Measurements from ENCODE around the gene TMEM120B.
"Not testable (repeated sequence)": the region's sequence is repeated elsewhere in the genome, so short reads cannot be mapped to it uniquely, and the experiment has no call there.

The TMEM120B gene

GRCh38 chr12:121748571-121749265 is 36.2 kb downstream of the TMEM120B start:
- no peak for DNase-seq

- no peak for DNase-seq
Measured at GRCh38 chr12:121749267-121749666, 36.7 kb downstream of the TMEM120B start.

GRCh38 chr12:121750507-121750955 is 38.0 kb downstream of the TMEM120B start:
- DNase-seq: no peak

- no peak for DNase-seq
Measured at GRCh38 chr12:121751034-121751433, 38.5 kb downstream of the TMEM120B start.

- no peak for DNase-seq
Measured at GRCh38 chr12:121751749-121752351, 39.3 kb downstream of the TMEM120B start.

- DNase-seq: no peak
Measured at GRCh38 chr12:121753844-121754264, 41.3 kb downstream of the TMEM120B start.

- DNase-seq: no peak
Measured at GRCh38 chr12:121754836-121755235, 42.3 kb downstream of the TMEM120B start.

- DNase-seq: no peak
Measured at GRCh38 chr12:121755591-121755990, 43.0 kb downstream of the TMEM120B start.

- not testable (repeated sequence) for DNase-seq
Measured at GRCh38 chr12:121758536-121758935, 46.0 kb downstream of the TMEM120B start.

- no peak for DNase-seq
Measured at GRCh38 chr12:121762269-121762668, 49.7 kb downstream of the TMEM120B start.

GRCh38 chr12:121764808-121765207 is 52.3 kb downstream of the TMEM120B start:
- DNase-seq: peak; percentile 51

GRCh38 chr12:121765573-121765972 is 53.0 kb downstream of the TMEM120B start:
- peak; percentile 69 for DNase-seq

GRCh38 chr12:121766290-121767039 is 53.9 kb downstream of the TMEM120B start:
- DNase-seq: peak; percentile 25

- peak; percentile 98 for DNase-seq
Measured at GRCh38 chr12:121767525-121768016, 55.0 kb downstream of the TMEM120B start.

- no peak for DNase-seq
Measured at GRCh38 chr12:121769297-121769830, 56.8 kb downstream of the TMEM120B start.

GRCh38 chr12:121769831-121770301 is 57.3 kb downstream of the TMEM120B start:
- DNase-seq: no peak

GRCh38 chr12:121770388-121770787 is 57.8 kb downstream of the TMEM120B start:
- DNase-seq: no peak

GRCh38 chr12:121770813-121771625 is 58.5 kb downstream of the TMEM120B start:
- no peak for DNase-seq

- DNase-seq: peak; percentile 68
Measured at GRCh38 chr12:121773011-121773777, 60.6 kb downstream of the TMEM120B start.

GRCh38 chr12:121774968-121775474 is 62.5 kb downstream of the TMEM120B start:
- DNase-seq: no peak

GRCh38 chr12:121775501-121775900 is 62.9 kb downstream of the TMEM120B start:
- no peak for DNase-seq

Measured in NCI-H2171 treated with DMSO at 0.1 percent for 48 hours (cell line).